ENCODE data around the gene NUFIP2.
"Not testable (repeated sequence)": the region's sequence is repeated elsewhere in the genome, so short reads cannot be mapped to it uniquely, and the experiment has no call there.

NUFIP2 gene

DNA sequence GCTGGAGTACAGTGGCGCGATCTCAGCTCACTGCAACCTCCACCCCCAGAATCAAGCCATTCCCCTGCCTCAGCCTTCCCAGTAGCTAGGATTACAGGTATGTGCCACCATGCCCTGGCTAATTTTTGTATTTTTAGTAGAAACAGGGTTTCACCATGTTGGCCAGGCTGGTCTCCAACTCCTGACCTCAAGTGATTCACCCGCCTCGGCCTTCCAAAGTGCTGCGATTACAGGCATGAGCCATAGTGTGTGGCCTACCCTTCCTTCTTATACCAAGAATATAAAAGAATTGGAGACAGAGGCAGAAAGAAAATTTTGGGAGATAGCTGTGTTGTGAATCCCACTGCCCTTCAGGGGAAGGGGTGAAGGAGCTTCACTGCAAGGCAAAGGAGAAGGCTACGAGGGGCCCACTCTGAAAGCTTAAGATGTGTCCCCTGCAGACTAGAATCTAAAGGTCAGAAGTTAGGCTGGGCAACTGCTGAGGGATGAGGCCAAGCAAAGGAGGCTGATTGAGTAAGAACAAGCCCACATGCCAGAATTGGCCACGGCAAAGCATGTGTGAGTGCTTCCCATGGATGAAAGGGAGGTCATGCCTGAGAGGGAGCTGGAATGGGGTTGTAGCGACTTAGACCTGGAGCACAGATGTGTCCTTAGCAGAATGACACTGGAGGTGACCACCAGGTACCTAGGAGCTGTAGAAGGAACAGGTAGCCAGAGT lies 55.7 kb downstream of the NUFIP2 start:
- DNase-seq (ENCODE audit: low spot score), result no peak

DNA sequence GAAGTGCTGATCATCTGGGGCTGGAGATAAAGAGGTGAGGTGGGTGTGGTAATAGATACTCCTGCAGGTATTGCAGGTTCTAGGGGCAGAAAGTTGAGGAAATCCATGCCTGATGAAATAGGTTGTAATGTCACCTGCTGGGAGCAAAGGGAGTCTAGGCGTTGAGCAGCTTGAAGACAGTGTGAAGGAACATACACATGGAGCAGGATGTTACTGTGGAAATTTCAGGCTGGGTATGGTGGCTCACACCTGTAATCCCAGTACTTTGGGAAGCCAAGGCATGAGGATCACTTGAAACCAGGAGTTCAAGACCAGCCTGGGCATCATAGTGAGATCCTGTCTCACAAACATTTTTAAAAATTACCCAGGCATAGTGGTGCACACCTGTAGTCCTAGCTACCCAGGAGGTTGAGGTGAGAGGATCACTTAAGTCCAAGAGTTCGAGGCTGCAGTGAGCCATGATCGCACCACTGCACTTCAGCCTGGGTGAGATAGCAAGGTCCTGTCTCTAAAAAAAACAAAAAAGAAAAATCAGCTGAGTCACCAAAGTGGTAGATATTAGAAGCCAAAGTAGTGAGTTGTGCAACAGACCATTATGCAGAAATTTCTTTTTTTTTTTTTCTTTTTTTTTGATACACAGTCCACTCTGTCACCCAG lies 56.3 kb downstream of the NUFIP2 start:
- no peak for DNase-seq (ENCODE audit: low spot score)

DNA sequence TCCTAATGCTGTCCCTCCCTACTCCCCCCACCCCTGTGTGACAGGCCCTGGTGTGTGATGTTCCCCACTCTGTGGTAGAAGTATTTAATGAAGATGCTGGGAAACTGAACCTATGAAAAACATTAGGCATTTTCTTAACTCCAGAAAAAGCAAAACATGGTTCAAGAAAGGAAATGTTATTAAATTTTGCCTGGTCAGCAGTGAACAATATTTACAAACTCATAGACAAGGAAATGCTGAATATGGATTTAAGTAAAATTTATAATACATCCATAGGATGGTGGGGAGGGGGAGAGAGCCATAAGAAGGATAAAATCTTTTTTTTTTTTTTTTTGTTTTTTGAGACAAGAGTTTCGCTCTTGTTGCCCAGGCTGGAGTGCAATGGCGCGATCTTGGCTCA lies 58.0 kb downstream of the NUFIP2 start:
- no peak for DNase-seq (ENCODE audit: low spot score)

DNA sequence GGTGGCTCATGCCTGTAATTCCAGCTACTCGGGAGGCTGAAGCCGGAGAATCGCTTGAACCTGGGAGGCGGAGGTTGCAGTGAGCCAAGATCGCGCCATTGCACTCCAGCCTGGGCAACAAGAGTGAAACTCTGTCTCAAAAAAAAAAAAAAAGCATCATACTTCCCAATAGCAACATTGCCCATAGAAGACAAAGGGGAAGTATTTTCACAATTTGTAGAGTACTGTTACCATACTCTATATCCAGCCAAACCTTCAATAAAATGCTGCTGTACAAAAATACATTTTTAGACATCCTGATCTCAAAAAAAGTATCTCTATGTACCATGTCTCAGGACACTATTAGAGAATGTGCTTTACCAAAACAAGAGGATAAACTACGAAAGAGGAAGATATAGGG lies 59.0 kb downstream of the NUFIP2 start:
- DNase-seq (ENCODE audit: low spot score), result not testable (repeated sequence)

DNA sequence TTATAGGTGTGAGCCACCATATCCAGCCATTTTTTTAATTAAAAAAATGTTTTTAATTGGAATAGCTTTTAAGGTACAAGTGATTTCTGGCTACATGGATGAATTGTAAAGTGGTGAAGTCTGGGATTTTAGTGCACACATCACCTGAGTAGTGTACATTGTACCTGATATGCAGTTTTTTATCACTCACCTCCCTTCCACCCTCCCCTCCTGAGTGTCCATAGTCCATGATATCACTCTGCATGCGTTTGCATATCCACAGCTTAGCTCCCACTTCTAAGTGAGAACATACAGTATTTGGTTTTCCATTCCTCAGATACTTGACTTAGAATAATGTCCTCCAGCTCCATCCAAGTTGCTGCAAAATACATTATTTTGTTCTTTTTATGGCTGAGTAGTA lies 60.6 kb downstream of the NUFIP2 start:
- no peak for DNase-seq (ENCODE audit: low spot score)

DNA sequence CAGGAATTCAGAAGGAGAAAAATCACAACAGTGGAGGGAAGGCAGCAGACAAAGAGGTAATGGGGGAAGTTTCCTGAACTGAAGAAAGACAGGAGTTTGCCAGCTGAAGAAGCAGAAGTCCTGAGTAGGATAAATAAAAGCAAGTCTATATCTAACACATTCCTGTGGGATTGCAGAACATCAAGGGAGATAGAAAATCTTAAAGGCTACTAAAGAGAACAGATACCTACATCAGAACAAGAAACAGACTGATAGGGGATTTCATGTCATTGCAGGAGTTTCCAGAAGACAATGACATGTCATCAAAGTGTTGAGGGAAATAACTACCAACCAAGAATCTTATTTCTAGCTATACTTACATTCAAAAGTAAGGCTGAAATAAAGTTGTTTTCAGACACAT lies 68.6 kb downstream of the NUFIP2 start:
- no peak for DNase-seq (ENCODE audit: low spot score)

DNA sequence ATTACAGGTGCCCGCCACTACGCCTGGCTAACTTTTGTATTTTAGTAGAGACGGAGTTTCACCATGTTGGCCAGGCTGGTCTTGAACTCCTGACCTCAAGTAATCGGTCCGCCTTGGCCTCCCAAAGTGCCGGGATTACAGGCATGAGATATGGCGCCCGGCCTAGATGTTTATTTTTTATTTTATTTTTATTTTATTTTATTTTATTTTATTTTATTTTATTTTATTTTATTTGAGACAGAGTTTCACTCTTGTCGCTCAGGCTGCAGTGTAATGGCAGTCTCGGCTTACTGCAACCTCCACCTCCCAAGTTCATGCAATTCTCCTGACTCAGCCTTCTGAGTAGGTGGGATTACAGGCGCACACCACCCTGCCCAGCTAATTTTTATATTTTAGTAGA lies 72.6 kb downstream of the NUFIP2 start:
- not testable (repeated sequence) for DNase-seq (ENCODE audit: low spot score)

DNA sequence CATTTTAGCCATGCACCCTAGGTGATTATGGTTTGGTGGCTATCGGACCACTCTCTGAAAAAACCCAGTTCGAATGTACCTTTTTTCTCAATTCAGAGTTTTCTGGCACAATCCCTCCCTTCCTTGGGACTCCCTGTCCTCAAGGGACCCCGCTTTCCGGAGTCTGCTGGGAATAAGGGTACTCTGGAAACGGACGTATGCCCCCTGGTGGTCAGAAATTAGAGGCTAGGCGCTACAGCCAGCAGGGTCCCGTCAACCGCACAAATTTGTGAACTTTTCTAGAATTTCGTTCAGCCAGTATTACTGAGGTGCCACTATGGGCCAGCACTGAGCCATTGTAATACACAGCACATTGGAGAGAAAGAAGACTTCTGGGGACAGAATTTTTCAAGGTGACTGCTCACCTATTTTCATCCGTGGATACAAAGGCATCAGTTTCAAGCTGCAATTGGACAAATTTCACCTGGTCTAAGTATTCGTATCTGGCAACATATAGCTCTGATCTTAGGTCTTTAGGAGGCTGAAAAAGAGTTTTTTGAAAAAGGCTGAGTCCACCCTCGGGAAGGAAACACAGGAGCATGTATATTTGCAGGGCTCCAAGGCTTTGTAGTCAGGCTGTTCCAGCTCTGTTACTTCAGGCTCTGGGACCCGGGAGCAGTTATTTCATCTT lies 74.4 kb downstream of the NUFIP2 start:
- DNase-seq (ENCODE audit: low spot score), result peak; percentile 91

DNA sequence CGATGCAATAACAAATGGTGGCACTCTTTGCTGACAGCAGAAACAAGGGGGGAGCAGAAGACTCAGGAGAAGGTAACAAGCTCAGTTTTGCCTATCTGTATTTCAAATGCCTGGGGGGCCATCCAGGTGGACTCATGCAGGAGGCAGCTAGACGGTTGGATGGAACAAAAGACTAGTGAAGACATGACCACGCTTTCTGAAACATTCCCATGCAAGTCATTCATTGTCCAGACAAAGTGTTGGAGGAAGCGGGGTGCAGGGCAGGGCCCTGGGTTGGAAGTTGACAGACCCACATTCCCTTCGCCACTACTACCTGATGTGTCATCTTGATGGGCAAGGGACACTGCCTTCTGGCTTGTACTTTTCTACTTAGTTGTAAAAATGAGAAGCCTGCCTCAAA lies 77.1 kb downstream of the NUFIP2 start:
- no peak for DNase-seq (ENCODE audit: low spot score)

DNA sequence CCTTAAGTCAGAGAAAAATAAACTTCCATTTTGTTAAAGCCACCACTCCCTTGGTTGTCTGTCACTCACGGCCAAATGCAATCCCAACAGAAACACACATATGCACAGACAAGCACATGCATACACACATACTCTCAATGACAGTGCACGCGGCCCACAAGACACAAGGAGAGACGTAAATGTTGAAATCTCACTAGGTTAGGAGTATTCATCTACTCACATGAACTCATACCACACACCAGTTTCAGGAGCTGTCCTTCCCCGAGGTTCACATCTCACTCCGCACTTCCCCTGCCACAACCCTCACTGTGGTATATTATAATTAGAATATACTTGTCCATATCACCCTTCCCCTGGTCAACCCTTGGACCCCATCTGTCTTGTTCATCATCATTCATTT lies 77.8 kb downstream of the NUFIP2 start:
- no peak for DNase-seq (ENCODE audit: low spot score)

DNA sequence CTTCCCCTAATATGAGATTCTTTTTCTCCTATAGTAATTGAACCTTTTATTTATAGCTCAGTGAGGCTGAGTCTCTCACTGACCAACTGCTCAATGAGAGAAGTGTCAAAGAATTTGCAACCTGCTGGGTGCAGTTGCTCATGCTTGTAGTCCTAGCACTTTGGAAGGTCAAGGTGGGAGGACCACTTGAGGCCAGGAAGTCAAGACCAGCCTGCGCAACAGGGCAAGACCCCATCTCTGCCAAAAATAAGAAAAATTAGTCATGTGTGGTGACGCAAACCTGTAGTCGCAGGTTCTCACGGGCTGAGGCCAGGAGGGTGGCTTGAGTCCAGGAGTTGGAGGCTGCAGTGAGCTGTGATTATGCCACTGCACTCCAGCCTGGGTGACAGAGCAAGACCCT lies 78.2 kb downstream of the NUFIP2 start:
- no peak for DNase-seq (ENCODE audit: low spot score)

DNA sequence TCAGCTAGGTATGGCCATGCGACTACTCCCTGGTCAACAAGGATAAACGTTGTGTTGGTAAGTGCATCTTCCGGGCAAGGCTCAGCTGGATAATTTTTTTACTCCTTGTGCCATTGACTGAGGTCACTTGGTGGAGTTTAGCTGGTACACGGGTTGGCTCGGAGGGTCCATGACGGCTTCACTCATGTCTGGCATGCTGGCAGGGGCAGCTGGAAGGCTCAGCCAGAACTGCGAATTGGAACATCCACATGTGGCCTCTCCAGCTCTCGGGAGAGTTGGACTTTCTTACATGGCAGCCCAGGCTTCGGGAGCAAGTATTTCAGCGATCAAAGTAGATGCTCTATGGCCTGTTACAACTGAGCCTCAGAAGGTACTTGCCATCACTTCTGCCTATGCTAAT lies 78.8 kb downstream of the NUFIP2 start:
- DNase-seq (ENCODE audit: low spot score), result no peak

DNA sequence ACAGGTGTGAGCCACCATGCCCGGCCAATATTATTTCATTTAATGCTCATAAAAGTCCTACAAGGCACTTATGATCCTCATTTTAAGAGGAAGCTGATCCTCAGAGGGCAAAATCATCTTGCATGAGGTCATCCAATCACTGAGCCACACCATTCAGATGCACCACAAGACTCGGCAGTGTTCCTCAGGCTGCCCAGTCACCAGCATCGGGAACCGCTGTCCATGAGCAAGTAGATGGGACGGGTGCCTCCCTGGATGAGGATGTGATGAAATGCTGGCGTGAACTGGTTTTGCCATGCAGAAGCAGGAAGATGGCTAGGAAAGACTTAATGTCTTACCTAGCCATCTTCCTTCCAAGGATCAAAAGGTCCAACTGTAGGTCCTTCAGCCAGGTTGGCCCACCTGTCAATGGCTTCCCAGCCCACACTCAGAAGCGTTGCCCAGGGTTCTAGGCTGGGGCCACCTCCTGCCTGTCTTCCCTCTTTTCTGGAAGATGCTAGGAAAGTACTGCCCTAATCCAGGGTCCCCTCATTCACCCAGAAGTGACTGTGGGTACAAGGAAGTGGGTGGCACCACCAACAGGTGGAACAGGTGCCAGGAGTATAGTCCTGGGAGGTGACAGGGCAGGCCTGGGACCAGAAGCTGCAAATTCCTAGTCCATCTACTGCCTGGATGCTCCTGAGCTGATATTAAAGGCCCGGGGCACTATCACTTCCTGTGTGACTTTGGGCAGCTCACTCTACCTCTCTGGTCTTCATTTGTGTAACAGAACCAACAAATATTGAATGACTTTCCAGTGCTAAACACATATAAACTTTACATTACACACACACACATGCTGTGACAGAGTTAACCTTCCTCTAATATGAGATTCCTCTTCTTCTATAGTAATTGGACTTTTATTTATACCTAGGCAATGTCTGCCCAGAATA lies 79.5 kb downstream of the NUFIP2 start:
- no peak for DNase-seq (ENCODE audit: low spot score)

DNA sequence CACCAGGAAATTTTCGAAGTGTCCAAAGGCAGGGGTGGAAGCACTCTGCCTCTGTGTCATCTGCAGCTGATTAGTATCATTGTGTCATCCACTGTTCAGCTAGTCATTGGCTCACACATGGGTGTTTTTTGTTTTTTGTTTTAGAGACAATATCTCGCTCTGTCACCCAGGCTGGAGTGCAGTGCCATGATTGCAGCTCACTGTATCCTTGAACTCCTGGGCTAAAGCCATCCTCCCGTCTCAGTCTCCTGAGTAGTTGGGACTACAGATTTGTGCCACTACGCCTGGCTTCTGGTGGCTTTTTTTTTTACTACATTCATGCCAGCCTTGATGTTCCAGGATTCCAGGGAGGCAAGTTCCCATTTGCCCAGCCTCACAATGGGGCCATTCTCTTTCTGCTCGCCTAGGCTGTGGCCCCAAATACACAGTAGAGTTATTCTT lies 81.2 kb downstream of the NUFIP2 start:
- no peak for DNase-seq (ENCODE audit: low spot score)

DNA sequence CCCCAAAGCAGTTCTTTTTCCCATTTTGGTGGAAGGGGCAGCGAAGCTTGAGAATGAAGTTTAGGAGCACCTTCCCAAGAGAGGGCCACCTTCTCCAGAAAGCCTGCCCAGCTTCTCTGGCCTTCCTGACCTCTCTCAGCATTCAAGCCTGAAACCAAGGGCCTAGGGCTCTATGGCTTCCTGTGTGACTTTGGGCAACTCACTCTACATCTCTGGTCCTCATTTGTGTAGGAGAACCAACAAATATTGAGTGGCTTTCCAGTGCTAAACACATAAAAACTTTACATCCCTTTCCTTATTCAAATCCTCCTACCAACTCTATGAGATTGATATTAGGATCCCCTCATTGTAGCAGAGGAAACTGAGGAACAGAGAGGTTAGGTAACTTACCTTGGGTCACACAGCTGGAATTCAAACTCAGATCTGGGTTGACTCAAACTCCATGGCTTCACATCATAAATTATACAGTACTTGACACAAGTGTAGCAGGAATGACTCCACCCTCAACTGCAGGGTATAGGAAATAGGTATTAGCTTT lies 81.8 kb downstream of the NUFIP2 start:
- no peak for DNase-seq (ENCODE audit: low spot score)

DNA sequence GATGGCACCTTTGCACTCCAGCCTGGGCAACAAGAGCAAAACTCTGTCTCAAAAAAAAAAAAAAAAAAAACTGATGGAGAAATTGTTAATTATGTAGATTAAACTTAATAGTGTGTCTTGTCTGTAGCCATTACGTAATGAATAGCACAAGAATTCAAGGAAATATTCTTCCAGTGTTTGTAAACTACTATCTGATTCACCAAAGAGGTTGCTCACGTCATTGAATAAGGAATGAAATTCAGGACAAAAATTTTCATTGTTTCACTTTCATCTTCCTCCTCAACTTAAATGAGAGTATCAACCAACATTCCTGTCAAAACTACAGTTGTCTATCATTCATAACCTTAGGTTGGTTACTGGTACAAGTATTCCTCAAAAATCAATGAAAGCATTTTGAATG lies 83.1 kb downstream of the NUFIP2 start:
- DNase-seq (ENCODE audit: low spot score), result no peak

DNA sequence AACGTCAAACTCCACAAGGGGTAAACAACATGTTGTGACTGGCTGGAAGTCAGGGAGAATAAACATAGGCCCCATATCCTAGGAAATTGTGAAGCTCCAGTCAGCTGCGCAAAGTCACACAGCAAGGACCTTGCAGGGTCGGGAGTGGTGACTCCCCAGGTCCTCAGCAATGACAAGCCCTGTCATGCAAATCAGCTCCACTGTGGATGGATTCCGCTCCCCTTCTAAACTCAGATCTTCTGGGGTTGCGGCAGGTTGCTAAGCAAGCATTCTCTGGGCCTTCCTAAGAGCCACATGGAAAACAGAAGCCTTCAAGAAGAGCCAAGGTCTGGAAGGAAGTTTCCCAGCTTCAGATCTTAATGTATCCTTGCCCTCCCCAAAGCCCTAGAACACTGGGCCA lies 84.9 kb downstream of the NUFIP2 start:
- DNase-seq (ENCODE audit: low spot score), result no peak

DNA sequence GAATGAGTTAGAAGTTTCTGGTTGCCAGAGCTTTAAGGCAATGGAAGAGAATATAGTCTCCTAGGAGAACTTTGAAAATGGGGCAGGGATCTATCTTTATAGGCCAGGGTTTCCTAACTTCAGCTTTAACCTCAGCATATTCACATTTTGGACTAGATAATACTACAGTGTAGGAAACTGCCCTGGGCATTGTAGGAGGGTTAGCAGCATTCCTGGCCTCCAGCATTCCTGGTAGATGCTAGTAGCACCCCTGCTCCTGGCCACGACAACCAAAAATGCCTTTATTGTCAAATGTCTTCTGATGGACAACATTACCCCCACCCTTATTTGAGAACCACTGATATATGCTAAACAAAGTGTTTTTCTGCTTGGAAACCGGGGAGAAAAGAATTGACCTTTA lies 86.0 kb downstream of the NUFIP2 start:
- DNase-seq (ENCODE audit: low spot score), result no peak
